ENCODE results near the gene PIAS4.
A peak's percentile ranks its signal among the peaks of the same experiment; 100 is the strongest.

The PIAS4 gene, protein sequence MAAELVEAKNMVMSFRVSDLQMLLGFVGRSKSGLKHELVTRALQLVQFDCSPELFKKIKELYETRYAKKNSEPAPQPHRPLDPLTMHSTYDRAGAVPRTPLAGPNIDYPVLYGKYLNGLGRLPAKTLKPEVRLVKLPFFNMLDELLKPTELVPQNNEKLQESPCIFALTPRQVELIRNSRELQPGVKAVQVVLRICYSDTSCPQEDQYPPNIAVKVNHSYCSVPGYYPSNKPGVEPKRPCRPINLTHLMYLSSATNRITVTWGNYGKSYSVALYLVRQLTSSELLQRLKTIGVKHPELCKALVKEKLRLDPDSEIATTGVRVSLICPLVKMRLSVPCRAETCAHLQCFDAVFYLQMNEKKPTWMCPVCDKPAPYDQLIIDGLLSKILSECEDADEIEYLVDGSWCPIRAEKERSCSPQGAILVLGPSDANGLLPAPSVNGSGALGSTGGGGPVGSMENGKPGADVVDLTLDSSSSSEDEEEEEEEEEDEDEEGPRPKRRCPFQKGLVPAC

DNA sequence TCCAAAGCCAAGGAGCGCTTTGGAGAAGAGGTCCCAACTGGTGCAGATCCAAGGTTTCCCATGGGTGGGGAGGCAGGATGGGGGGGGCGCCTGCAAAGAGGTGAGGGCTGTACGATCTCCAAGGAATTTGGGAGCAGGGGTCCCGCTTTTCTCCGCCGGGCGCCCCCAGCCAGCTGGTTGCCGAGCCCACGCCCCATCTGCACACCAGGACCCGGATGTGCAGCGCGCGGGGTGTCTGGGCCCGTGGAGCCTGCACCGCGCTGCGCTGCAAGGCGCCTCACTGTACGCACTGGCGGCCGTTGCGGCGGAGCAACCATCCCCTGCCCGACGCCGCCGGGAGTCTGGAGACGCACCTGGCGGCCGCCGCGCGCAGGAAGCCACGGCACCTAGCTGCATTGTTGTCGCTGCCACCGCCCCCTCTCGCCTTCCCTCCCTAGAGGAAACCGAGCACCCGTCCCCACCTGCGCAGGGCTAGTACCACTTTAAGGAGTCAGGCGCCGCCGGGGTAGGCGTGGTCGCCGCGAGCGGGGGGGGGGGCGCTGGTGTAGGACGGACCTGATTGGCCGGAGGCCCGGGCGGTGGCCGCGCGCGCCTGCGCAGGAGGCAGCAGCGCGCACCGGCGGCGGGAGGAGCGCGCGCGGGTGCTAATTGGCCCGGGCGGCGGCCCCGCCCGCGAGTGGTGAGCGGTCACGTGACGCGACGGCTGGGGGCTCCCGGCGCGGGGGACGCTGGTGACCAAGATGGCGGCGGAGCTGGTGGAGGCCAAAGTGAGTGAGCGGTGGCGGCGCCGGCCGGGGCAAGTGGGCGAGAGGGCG, at the start of gene PIAS4:
Gene PIAS4 (plus strand): TSS at position 716 of the 815 bp plus-strand sequence. CDS start 25 bp downstream, at position 741.
- TF ChIP-seq, protein P1, sequence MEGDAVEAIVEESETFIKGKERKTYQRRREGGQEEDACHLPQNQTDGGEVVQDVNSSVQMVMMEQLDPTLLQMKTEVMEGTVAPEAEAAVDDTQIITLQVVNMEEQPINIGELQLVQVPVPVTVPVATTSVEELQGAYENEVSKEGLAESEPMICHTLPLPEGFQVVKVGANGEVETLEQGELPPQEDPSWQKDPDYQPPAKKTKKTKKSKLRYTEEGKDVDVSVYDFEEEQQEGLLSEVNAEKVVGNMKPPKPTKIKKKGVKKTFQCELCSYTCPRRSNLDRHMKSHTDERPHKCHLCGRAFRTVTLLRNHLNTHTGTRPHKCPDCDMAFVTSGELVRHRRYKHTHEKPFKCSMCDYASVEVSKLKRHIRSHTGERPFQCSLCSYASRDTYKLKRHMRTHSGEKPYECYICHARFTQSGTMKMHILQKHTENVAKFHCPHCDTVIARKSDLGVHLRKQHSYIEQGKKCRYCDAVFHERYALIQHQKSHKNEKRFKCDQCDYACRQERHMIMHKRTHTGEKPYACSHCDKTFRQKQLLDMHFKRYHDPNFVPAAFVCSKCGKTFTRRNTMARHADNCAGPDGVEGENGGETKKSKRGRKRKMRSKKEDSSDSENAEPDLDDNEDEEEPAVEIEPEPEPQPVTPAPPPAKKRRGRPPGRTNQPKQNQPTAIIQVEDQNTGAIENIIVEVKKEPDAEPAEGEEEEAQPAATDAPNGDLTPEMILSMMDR (IDR thresholded peaks at IDR 0.05; ENCODE audit: control insufficient read depth, extremely low read depth, insufficient read depth), result no peak
- peak; percentile 65 for DNase-seq (ENCODE audit: low read depth)
- H3K4me3 ChIP-seq (ENCODE audit: low read depth, low read length), result peak within 1 kb of the TSS; percentile 95

DNA sequence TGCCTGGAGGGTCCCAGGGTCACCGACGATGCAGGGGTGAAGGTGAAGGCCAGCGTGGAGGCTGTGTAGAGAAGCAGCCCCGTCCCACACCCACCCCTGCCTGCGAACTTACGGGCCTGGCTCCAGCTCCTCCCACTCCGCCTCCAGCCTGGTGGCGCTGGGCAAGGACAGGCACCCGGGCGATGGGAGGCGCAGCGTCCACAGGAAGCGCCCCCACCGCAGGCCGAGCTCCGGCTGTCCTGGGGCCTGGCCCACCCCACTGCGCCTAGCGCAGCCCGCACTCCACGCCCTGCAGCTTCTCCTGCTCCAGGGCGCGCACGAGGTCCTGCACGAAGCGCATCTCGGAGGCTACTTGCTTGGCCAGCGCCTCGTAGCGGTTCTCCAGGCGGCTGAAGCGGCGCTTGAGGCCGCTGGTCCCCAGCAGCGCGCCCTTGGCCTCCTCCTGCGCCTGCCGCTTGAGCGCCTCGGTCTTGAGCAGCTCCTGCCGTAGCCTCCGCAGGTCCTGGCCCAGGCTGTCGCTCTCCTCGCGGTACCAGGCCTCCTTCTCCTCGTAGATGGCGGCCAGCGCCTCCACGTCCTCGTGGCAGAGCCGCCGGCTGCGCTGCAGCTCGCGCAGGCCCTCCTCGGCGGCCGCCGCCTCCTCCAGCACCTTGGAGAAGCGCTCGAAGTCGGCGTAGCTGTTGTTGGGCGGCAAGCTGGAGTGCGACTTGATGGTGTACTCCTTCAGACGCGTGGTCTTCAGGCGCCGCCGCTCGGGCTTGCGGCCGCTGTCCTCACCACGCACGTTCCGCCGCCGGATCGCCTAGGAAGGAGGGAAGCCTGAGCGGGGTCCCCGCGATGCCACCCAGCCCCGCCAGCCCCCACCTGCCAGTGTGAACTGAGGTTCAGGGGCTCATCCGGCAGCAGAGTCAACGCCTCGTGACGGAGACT, 48.4 kb upstream of the PIAS4 start:
- TF ChIP-seq, protein P1 (IDR thresholded peaks at IDR 0.05; ENCODE audit: control insufficient read depth, extremely low read depth, insufficient read depth), result no peak
- no peak for DNase-seq (ENCODE audit: low read depth)
- no peak overlapping the region for H3K4me3 ChIP-seq (ENCODE audit: low read depth, low read length)

DNA sequence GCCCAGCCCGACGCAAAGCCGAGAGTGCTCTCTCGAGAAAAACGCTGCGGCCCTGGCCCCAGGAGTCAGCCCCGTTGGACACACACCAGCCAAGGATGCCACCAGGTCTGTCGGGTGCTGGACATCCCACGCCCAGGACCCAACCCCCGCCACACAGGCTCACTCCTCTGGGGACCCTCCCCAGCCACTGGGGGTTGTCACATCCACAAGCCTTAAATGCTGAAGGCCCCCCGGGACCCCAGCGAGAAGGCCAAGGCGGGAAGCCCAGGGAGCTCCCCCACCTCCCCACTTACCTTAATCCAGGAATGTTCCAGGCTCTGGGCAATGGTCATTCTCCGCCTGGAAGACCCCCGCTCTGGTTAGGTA, 47.8 kb upstream of the PIAS4 start:
- TF ChIP-seq, protein P1 (IDR thresholded peaks at IDR 0.05; ENCODE audit: control insufficient read depth, extremely low read depth, insufficient read depth), result no peak
- H3K4me3 ChIP-seq (ENCODE audit: low read depth, low read length), result no peak overlapping the region
- DNase-seq (ENCODE audit: low read depth), result no peak

DNA sequence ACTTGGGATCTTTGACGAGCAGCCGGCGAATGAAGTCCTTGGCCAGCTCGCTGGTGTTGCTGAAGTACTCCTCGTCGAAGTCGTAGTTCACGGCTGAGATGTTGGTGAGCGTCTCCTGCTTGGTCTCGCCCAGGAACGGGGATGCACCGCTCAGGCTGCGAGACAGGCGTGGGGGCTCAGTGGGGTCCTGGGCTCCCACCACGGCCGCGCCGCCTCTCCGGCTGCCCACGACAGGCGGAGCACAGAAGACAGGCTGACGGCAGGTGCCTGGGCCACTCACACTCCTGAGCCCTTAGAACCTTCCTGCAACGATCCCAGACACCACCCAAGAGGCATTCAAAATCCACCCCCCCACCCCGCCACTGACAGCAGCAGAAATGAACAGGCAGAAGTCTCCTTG, 46.5 kb upstream of the PIAS4 start:
- H3K4me3 ChIP-seq (ENCODE audit: low read depth, low read length), result no peak overlapping the region
- no peak for DNase-seq (ENCODE audit: low read depth)
- TF ChIP-seq, protein P1 (IDR thresholded peaks at IDR 0.05; ENCODE audit: control insufficient read depth, extremely low read depth, insufficient read depth), result no peak

DNA sequence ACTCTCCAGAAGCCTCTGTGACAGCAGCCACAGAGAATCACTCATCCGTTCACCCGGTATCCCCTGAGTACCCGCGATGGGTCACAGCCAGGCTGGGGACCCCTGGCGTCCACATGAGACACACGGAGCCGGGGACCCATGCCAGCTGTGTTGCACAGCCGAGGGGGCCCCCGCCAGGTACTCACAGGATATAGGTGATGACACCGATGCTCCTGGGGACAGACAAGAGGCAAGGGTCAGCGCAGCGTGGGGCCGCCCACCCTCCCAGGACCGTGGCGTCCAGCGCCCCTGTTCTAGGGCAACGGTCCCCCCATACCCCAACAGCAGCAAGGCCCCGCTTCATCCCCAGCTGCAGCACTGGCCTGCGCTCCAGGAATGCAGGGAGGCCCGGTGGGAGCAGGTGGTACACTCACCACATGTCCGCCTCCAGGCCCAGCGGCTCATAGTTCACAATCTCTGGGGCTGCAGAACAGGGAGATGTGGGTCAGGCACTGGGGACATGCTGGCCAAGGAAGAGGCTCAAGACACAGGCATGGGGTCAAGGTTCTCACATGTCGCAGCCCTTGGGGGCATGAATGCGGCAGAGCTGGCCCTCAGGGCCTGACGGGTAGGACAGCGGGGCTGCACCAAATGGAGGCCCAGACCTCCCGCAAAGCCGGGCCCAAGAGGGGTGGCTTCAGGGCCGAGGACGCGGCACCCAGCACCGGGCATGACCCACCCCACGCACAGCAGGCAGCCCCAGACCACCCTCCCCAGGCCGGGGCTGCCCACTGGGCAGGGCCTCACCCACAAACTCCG, 43.9 kb upstream of the PIAS4 start:
- TF ChIP-seq, protein P1 (IDR thresholded peaks at IDR 0.05; ENCODE audit: control insufficient read depth, extremely low read depth, insufficient read depth), result no peak
- no peak overlapping the region for H3K4me3 ChIP-seq (ENCODE audit: low read depth, low read length)
- no peak for DNase-seq (ENCODE audit: low read depth)
